Cardiac muscle cell (in vitro differentiated cells and primary cell): ENCODE results near the gene TMEM200B. TPM values are rescaled to one million over a fixed set of nuclear protein-coding genes. Genes with fewer than 3 reads are reported as not detected.
A peak's percentile ranks its signal among the peaks of the same experiment; 100 is the strongest.

Source experiments
- DNase-seq, 2 donors: peaks; one replicate each; pipeline versions ENCODE4 v3.0.0 to v3.0.0-alpha.2; 2010 to 2017; ENCODE audit warnings: low read depth in 1 of 2, low spot score in 1 of 2
- H3K27ac ChIP-seq: fragments of 200-600 bp; sonication (generic); 2 replicates; pipeline ENCODE4 v1.5.1; 2016
- H3K27me3 ChIP-seq: fragments of 200-600 bp; sonication (generic); 2 replicates; pipeline ENCODE4 v1.6.0; 2016; ENCODE audit warnings: control low read depth
- H3K36me3 ChIP-seq: fragments of 200-600 bp; sonication (generic); 2 replicates; pipeline ENCODE4 v1.5.1; 2016; ENCODE audit warnings: control low read depth
- H3K4me1 ChIP-seq: fragments of 200-600 bp; sonication (generic); 2 replicates; pipeline ENCODE4 v1.8.1; 2017; ENCODE audit warnings: low read depth, mild to moderate bottlenecking, mixed run types
- H3K4me3 ChIP-seq: fragments of 200-600 bp; sonication (generic); 2 replicates; pipeline ENCODE4 v1.5.1; 2016; ENCODE audit warnings: mild to moderate bottlenecking
- H3K9me3 ChIP-seq: fragments of 200-600 bp; sonication (generic); 2 replicates; pipeline ENCODE4 v1.5.1; 2017; ENCODE audit warnings: low read depth, mild to moderate bottlenecking, control low read depth
- polyA plus RNA-seq: library from polyadenylated mRNA; unstranded; fragments of >200 nt; fragmentation: Nextera tagmentation; extraction: Ambion mirVana; gene quantifications from 2 replicates; pipeline ENCODE4 v1.2.1, GENCODE V29; 2016
- total RNA-seq: library from RNA; depleted of rRNA; stranded (reverse); fragments of >200 nt; gene quantifications from 2 replicates; pipeline ENCODE4 v1.2.3, GENCODE V29; 2016
- TF ChIP-seq, protein P1 (sequence below): IDR thresholded peaks from 2 replicates; pipeline ENCODE4 v1.5.1; 2012; ENCODE audit warnings: low read depth, mild to moderate bottlenecking, low read length

Gene TMEM200B
- total and polyA plus RNA-seq, 2 experiments from 2014 or later, result 18.7 to 37.6 TPM

DNA sequence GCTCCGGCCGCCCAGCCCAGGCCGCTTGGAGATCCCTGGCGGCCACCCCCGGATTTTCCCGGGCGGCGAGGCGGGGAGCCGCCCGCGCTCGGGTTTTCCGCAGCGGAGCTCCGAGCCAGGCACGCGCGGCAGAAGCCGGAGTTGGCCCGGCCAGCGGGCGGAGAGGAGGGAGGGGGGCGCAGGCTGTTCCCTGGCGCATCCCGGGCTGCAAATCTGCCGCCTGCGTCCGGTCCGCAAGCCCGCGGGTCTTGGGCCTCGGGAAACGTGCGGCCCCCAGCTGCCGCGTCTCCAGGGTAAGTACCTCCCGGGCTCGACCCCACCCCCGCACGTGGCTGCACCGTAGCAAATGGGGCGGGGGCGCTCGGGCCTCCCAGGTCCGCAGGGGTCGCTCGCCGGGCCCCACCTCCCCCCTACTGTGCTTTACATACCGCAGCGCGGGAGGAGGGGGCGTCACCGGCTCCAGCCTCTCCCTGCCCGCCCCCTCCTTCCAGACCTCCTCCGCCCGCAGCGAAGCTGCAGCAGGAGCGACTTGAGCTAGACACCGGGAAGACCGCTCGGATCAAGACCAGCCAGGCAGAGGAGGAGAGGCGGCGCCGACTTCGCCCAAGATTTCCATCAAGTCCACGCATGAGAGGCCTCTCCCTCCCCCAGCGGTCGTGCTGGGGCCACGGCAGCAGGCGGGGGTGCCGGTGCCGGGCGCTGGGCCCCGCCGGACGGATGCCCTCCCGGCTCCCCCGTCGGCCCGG, 1.6 kb downstream of the TMEM200B start:
- TF ChIP-seq, protein P1, sequence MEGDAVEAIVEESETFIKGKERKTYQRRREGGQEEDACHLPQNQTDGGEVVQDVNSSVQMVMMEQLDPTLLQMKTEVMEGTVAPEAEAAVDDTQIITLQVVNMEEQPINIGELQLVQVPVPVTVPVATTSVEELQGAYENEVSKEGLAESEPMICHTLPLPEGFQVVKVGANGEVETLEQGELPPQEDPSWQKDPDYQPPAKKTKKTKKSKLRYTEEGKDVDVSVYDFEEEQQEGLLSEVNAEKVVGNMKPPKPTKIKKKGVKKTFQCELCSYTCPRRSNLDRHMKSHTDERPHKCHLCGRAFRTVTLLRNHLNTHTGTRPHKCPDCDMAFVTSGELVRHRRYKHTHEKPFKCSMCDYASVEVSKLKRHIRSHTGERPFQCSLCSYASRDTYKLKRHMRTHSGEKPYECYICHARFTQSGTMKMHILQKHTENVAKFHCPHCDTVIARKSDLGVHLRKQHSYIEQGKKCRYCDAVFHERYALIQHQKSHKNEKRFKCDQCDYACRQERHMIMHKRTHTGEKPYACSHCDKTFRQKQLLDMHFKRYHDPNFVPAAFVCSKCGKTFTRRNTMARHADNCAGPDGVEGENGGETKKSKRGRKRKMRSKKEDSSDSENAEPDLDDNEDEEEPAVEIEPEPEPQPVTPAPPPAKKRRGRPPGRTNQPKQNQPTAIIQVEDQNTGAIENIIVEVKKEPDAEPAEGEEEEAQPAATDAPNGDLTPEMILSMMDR, result peak; percentile 2
- peak; percentile 52 to 64 for DNase-seq
- H3K4me3 ChIP-seq, result peak overlapping the region; percentile 42
- H3K4me1 ChIP-seq, result peaks cover 3% of the 10 kb centered on the region
- peaks cover 18% of the 10 kb centered on the region for H3K27me3 ChIP-seq
- H3K27ac ChIP-seq, result peak overlapping the region; percentile 73
- H3K36me3 ChIP-seq, result no peaks in the 10 kb centered on the region
- H3K9me3 ChIP-seq, result no peaks in the 10 kb centered on the region

- TF ChIP-seq, protein P1, result no peak
- peak; percentile 23 to 24 for DNase-seq
- Histone ChIP-seq H3K27me3 (peaks cover 18% of the 10 kb centered on the region), H3K36me3 (no peaks in the 10 kb centered on the region), H3K27ac (no peak overlapping the region), H3K9me3 (no peaks in the 10 kb centered on the region), H3K4me3 (peak overlapping the region; percentile 42), H3K4me1 (peaks cover 3% of the 10 kb centered on the region)
Measured at GRCh38 chr1:29121516-29121935, 2.2 kb downstream of the TMEM200B start.

DNA sequence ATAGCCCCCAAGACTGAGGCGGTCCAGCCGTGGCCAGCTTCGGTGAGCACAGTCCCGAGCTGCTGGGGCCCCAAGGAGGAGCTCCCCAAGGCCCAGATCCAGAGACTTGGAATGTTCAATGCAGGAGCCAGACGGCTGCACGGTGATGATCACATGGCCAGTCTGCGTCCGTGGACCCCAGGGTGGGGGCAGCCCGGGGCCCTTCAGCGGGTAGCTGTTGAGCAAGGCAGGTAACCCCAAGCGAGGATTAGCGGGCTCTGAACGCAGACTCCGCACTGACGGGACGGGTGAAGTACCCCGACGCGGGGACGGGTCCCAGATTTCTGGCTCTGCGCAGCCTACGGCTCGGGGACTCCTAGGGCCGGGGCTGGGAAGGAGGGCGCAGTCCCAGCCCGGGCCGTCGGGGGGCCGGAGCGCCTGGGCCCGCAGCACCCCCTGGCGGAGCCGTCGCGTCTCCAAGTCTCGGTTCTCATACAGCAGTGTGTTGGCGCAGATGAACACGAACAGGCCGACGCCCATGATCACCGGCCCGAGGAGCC, 2.7 kb downstream of the TMEM200B start:
- Histone ChIP-seq H3K4me3 (no peak overlapping the region), H3K27ac (no peak overlapping the region), H3K9me3 (no peaks in the 10 kb centered on the region), H3K36me3 (no peaks in the 10 kb centered on the region), H3K27me3 (peaks cover 18% of the 10 kb centered on the region), H3K4me1 (peaks cover 3% of the 10 kb centered on the region)
- DNase-seq, result peak; percentile 52 to 65
- TF ChIP-seq, protein P1, result peak; percentile 66

DNA sequence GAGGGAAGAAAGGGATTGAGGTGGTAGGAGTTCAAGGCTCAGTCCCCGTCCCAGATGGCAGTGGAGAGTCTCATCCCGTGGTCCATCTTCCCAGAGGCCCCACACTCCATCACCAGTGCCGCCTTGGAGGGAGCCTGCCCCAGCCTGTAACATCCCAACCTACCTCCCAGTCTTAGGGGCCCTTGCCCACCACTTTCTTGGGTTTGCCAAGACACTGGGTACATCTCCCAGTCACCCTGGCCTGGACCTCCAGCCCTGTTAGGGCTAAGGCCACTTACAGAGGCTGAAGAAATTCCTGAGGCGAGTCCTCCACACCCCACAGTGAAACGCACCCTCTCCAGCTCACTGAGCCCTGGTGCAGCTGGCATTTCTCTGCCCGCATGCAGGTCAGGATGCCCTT, 3.3 kb downstream of the TMEM200B start:
- peaks cover 18% of the 10 kb centered on the region for H3K27me3 ChIP-seq
- no peak overlapping the region for H3K4me3 ChIP-seq
- no peak overlapping the region for H3K27ac ChIP-seq
- TF ChIP-seq, protein P1, result no peak
- no peaks in the 10 kb centered on the region for H3K9me3 ChIP-seq
- no peaks in the 10 kb centered on the region for H3K36me3 ChIP-seq
- DNase-seq, result no peak
- H3K4me1 ChIP-seq, result peaks cover 3% of the 10 kb centered on the region

- DNase-seq, result peak in 1 of 2 donors; percentile 28
- H3K9me3 ChIP-seq, result no peaks in the 10 kb centered on the region
- peaks cover 18% of the 10 kb centered on the region for H3K27me3 ChIP-seq
- H3K4me1 ChIP-seq, result peaks cover 3% of the 10 kb centered on the region
- H3K4me3 ChIP-seq, result no peak overlapping the region
- H3K36me3 ChIP-seq, result no peaks in the 10 kb centered on the region
- TF ChIP-seq, protein P1, result no peak
- H3K27ac ChIP-seq, result no peak overlapping the region
Measured at GRCh38 chr1:29119121-29119929, 4.4 kb downstream of the TMEM200B start.
